Activated CD4-positive, alpha-beta T cell treated with anti-CD3 and anti-CD28 coated beads, Interleukin-2, amount 10 ng/mL, durations not matched to agents 24 days and 14 days (primary cell): ENCODE measurements around the gene MTA1. TPM values are rescaled to one million over a fixed set of nuclear protein-coding genes. Genes with fewer than 3 reads are reported as not detected.

ENCODE experiments used
- DNase-seq: peaks from one replicate; pipeline ENCODE4 v3.0.0; 2022
- H3K27ac Mint-ChIP-seq: one replicate; pipeline ENCODE4 v1.8.0; 2022; ENCODE audit warnings: mild to moderate bottlenecking, mixed read lengths
- H3K27me3 Mint-ChIP-seq: one replicate; pipeline ENCODE4 v1.8.0; 2022; ENCODE audit warnings: mixed read lengths
- H3K36me3 Mint-ChIP-seq: one replicate; pipeline ENCODE4 v1.8.0; 2022; ENCODE audit warnings: low read depth, mild to moderate bottlenecking, mixed read lengths
- H3K4me1 Mint-ChIP-seq: one replicate; pipeline ENCODE4 v1.8.0; 2021; ENCODE audit warnings: mixed read lengths
- H3K4me3 Mint-ChIP-seq: one replicate; pipeline ENCODE4 v1.8.0; 2022; ENCODE audit warnings: mild to moderate bottlenecking, moderate library complexity, mixed read lengths
- H3K9me3 Mint-ChIP-seq: one replicate; pipeline ENCODE4 v1.8.0; 2021; ENCODE audit warnings: mixed read lengths
- intact Hi-C: fragments of 100-400 bp; cut with micrococcal nuclease; formaldehyde crosslinking; loops from one replicate; pipeline ENCODE4 v1.15.1; 2023
- total RNA-seq: library from RNA; stranded (reverse); gene quantifications from 2 replicates; pipeline ENCODE4 v1.2.3, GENCODE V29; 2022

MTA1 gene
- total RNA-seq: 187 and 192 TPM in 2 replicates

DNA sequence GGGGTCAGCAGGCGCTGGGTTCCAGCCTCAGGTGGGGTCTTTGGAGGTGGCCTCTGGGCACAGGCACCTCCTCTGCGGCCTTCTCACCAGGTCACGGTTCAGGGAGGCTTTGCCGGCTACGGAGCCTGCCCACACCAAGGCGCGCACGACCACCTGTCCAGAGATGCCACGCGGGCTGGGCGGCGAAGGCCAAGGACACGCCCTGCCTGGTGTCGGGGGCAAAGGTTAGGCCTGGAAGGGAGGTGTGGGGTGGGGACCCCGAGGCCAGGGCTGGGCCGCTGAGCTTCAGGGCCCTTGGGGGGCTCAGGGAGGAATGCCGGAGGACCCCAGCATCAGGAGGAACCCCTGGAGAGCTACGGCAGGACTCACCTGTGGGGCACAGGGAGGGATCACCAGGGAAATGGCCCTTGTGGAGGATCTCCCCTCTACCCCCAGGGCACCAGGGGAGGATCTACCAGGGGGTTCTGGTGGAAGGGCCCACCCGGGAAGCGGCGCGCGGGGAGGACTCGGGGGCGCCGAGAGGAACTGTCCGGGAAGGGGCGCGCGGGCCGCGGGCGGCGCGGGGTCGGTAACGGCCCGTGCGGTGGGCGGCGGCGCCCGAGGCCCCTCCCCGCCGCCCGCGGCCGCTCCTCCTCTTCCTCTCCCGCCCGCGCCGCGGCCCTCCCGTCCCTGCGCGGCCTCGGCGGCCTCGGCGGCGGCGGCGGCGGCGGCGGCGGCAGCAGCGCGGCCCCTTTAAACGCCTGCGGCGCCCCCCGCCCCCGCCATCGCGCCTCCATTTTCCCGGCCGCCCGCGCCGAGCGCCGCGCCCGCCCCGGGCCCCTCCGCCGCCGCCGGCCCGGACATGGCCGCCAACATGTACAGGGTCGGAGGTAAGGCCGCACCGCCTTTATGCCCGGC, at the start of gene MTA1:
Gene MTA1, plus strand, starts transcription at position 633 of the 897 bp plus-strand sequence. Its CDS starts 209 bp downstream, at position 842.
- peak within 1 kb of the TSS; percentile 92 for H3K27ac Mint-ChIP-seq
- peak within 1 kb of the TSS; percentile 94 for H3K4me3 Mint-ChIP-seq
- no peaks in the 10 kb centered on the region for H3K9me3 Mint-ChIP-seq
- peaks cover 14% of the 10 kb centered on the region for H3K36me3 Mint-ChIP-seq
- intact Hi-C loops: loop anchor here (2.0 to 5.0 kb wide), 2 partner anchors 71 to 432 kb away; partner anchors contain the start of genes CLBA1 and TEDC1
- H3K4me1 Mint-ChIP-seq: peaks cover 25% of the 10 kb centered on the region
- H3K27me3 Mint-ChIP-seq: no peaks in the 10 kb centered on the region
- DNase-seq: peak; percentile 87

DNA sequence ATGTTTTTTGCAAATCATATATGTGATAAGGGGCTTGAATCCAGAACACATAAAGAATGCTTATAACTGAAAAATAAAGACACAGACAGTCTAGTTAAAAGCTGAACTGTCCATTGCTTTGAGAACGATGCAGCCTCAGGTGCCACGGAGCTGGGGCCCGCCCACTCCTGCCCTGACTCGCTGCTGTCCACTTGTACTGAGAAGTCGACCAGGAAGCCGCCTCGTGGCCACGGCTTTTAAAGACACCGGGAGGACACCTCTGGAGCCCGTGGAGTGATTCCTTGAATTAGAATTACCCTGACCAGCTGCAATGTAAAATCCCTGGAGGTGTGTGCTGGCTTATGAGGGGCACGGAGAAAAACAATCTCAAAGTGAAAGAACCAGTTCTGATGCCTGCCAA, 45.2 kb upstream of the MTA1 start:
- H3K36me3 Mint-ChIP-seq: peaks cover 3% of the 10 kb centered on the region
- peaks cover 13% of the 10 kb centered on the region for H3K4me1 Mint-ChIP-seq
- no peak for DNase-seq
- intact Hi-C loops: no loop called here
- no peak overlapping the region for H3K27ac Mint-ChIP-seq
- no peaks in the 10 kb centered on the region for H3K27me3 Mint-ChIP-seq
- H3K4me3 Mint-ChIP-seq: no peak overlapping the region
- H3K9me3 Mint-ChIP-seq: no peaks in the 10 kb centered on the region

DNA sequence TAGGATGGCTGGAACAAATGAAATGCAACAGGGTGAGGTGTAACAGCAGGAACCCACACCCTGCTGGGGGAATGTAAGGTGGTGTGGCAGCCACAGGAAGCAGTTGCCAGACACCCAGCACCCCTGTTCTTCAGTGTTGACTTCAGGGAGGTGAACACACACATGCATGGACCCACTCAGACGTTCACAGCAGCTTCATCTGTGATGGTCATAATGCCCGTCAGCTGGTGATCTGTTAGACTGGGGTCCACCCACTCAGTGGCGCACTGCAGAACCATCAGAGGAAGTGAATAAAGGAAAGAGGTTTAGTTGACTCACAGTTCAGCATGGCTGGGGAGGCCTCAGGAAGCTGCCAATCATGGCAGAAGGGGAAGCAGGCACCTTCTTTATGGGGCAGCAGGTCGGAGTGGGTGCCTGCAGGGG, 44.0 kb upstream of the MTA1 start:
- peaks cover 13% of the 10 kb centered on the region for H3K4me1 Mint-ChIP-seq
- H3K27me3 Mint-ChIP-seq: no peaks in the 10 kb centered on the region
- peaks cover 3% of the 10 kb centered on the region for H3K36me3 Mint-ChIP-seq
- intact Hi-C loops: loop anchor here (1.0 kb wide), 1 partner anchor 116 kb away; the partner anchor contains the start of gene TEDC1
- peak; percentile 75 for DNase-seq
- peak overlapping the region; percentile 46 for H3K4me3 Mint-ChIP-seq
- no peaks in the 10 kb centered on the region for H3K9me3 Mint-ChIP-seq
- peak overlapping the region; percentile 87 for H3K27ac Mint-ChIP-seq

DNA sequence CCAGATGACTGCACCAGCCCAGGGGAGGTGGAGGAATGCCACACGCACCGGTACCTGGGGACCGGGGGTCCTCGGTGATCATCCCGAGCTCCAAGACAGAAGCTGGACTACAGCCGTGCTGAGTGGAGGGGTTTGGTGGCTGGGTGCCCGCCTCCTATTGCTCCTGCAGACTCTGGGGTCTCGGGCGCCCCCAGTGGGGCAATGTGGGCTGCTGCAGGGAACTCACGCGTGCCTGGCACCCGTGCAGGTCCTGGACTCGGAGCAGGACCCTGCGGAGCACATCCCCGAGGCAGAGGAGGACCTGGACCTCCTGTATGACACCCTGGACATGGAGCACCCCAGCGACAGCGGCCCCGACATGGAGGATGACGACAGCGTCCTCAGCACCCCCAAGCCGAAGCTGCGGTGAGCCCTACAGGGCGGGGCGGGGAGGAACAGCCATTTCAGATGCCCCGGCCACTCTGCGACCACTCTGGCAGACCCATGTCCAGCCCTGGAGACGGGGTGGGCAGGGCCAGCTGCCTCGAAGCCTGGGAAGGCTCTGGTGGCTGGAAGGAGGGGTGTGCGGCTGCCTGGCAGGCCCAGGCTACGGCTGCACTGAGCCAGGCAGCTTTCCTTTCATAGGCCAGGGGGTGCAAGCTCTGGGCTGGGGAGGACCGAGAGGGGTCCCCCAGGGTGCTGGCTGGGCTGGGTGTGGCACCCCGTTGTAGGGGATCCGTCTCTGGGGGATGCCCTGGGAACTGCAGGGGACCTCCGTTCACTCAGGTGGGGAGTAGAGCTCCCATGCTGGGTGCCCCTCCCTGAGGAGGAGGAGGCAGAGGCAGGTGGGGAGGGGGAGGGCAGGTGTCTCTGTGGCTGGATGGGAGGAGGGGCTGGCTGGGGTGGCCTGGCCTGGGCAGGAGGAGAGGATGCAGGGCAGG, 42.8 kb upstream of the MTA1 start:
- H3K27me3 Mint-ChIP-seq: no peaks in the 10 kb centered on the region
- peaks cover 9% of the 10 kb centered on the region for H3K4me1 Mint-ChIP-seq
- H3K27ac Mint-ChIP-seq: no peak overlapping the region
- H3K36me3 Mint-ChIP-seq: peaks cover 3% of the 10 kb centered on the region
- H3K9me3 Mint-ChIP-seq: no peaks in the 10 kb centered on the region
- intact Hi-C loops: no loop called here
- H3K4me3 Mint-ChIP-seq: no peak overlapping the region
- DNase-seq: no peak

DNA sequence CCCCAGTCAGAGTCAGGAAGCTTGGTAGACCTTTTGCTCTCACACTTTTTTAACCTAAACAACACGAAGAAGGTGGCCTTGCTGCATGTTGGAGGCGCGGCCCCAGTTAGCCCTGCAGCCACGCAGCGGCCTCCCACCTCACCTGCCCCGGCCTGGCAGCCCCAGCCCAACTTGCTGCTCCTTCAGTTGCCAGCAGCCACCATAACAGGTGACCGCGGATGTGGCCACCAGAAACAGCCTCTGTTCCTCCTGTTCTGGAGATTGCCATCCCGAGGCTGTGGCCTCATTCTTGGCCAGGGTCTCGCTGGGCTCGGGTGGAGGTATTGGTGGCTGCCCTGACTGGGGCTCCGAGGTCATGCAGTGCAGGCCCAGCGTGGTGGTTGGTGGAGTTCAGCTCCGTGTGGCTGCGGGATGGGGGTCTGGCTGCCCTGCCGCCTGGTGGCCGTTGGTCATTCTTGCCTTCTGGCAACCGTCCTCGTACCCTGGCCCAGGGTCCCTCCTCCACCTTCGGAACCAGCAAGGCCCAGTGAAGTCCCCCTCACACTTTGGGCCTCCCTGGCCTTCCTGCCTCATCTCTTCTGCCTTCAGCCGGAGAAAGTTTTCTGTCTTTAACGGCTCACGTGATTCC, 42.0 kb upstream of the MTA1 start:
- Mint-ChIP-seq H3K9me3 (no peaks in the 10 kb centered on the region), H3K27ac (no peak overlapping the region), H3K36me3 (peaks cover 3% of the 10 kb centered on the region), H3K27me3 (no peaks in the 10 kb centered on the region), H3K4me3 (no peak overlapping the region), H3K4me1 (peaks cover 9% of the 10 kb centered on the region)
- DNase-seq: no peak
- intact Hi-C loops: no loop called here

DNA sequence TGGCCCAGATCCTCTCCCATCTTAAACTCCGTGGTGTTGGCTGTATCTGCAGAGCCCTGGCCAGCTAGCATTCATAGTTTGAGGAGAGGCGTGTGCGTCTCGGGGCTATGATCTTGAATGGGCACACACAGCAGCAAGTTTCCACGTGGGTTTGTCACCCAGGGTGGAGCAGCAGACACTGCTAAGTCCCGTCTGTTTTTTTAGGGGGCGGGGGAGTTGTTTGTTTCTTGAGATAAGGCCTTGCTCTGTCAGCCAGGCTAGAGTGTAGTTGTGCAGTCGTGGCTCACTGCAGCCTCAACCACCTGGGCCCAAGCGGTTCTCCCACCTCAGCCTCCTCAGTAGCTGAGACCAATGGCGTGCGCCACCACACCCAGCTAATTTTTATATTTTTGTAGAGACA, 41.4 kb upstream of the MTA1 start:
- H3K4me3 Mint-ChIP-seq: no peak overlapping the region
- intact Hi-C loops: no loop called here
- peaks cover 9% of the 10 kb centered on the region for H3K4me1 Mint-ChIP-seq
- H3K27ac Mint-ChIP-seq: no peak overlapping the region
- peaks cover 3% of the 10 kb centered on the region for H3K36me3 Mint-ChIP-seq
- H3K27me3 Mint-ChIP-seq: no peaks in the 10 kb centered on the region
- no peak for DNase-seq
- H3K9me3 Mint-ChIP-seq: no peaks in the 10 kb centered on the region

DNA sequence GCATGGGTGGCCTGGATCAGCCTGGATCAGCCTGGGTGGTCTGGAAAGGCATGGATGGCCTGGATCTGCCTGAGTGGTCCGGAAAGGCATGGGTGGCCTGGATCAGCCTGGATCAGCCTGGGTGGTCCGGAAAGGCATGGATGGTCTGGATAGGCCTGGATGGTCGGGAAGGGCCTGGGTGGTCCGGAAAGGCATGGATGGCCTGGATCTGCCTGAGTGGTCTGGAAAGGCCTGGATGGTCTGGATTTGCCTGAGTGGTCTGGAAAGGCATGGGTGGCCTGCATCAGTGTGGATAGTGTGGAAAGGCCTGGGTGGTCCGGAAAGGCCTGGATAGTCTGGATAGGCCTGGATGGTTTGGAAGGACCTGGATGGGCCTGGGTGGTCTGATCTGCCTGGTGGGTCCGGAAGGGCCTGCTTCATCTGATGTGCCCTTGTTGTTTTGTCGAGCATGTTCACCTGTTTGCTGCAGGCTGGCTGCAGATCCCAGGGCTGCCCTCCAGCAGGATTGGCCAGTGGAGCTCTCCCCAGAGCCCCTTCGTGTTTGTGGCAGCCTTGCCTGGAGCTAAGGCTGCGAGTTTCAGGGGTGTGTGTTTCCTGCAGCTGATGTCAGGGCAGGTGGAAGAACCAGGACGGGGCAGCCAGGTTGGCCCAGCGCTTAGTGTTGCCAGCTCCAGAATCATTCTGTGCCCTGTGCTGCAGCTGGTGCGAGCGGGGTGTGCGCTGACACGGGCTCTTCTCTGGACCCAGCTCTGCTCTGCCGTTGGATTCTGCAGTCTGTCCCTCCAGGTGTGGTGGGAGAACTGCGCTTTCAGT, 40.5 kb upstream of the MTA1 start:
- no peak for DNase-seq
- intact Hi-C loops: no loop called here
- Mint-ChIP-seq H3K36me3 (peaks cover 5% of the 10 kb centered on the region), H3K27ac (no peak overlapping the region), H3K27me3 (no peaks in the 10 kb centered on the region), H3K9me3 (no peaks in the 10 kb centered on the region), H3K4me3 (no peak overlapping the region), H3K4me1 (peaks cover 9% of the 10 kb centered on the region)

DNA sequence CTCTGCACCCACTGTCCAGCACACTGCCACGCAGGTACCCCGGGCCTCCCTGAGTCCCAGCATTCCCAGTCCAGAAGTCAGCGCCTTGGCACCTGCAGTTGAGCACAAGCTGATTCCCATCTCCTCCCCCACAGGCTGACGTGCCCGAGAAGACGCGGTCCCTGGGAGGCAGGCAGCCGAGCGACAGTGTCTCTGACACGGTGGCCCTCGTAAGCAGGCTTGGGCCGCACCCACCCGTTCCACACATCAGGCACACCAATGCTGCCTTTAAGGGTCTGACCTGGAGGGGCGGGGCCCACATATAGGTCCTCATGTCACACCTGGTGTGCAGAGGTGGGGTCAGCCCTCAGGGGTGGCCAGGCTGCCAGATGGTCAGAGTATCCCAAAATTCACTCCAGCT, 39.7 kb upstream of the MTA1 start:
- H3K27me3 Mint-ChIP-seq: no peaks in the 10 kb centered on the region
- no peaks in the 10 kb centered on the region for H3K9me3 Mint-ChIP-seq
- DNase-seq: no peak
- intact Hi-C loops: no loop called here
- peaks cover 9% of the 10 kb centered on the region for H3K4me1 Mint-ChIP-seq
- H3K27ac Mint-ChIP-seq: no peak overlapping the region
- no peak overlapping the region for H3K4me3 Mint-ChIP-seq
- peaks cover 5% of the 10 kb centered on the region for H3K36me3 Mint-ChIP-seq

DNA sequence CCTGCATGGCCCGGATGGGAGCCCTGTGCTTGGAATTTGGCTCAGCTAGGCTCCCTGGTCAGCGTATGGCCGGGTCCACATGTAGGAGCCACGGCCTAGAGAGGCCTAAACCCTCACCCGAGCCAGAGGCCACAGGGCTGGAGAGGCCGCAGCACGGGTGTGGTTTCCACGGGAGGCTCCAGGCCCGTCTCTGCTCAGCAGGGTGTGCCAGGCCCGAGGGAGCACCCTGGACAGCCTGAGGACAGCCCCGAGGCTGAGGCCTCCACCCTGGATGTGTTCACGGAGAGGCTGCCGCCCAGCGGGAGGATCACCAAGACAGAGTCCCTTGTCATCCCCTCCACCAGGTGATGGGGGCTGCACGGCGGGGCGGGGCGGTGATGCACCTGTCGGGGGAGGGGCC, 38.9 kb upstream of the MTA1 start:
- intact Hi-C loops: no loop called here
- Mint-ChIP-seq H3K27me3 (no peaks in the 10 kb centered on the region), H3K4me1 (peaks cover 5% of the 10 kb centered on the region), H3K9me3 (no peaks in the 10 kb centered on the region), H3K4me3 (no peak overlapping the region), H3K36me3 (peaks cover 5% of the 10 kb centered on the region), H3K27ac (no peak overlapping the region)
- no peak for DNase-seq

DNA sequence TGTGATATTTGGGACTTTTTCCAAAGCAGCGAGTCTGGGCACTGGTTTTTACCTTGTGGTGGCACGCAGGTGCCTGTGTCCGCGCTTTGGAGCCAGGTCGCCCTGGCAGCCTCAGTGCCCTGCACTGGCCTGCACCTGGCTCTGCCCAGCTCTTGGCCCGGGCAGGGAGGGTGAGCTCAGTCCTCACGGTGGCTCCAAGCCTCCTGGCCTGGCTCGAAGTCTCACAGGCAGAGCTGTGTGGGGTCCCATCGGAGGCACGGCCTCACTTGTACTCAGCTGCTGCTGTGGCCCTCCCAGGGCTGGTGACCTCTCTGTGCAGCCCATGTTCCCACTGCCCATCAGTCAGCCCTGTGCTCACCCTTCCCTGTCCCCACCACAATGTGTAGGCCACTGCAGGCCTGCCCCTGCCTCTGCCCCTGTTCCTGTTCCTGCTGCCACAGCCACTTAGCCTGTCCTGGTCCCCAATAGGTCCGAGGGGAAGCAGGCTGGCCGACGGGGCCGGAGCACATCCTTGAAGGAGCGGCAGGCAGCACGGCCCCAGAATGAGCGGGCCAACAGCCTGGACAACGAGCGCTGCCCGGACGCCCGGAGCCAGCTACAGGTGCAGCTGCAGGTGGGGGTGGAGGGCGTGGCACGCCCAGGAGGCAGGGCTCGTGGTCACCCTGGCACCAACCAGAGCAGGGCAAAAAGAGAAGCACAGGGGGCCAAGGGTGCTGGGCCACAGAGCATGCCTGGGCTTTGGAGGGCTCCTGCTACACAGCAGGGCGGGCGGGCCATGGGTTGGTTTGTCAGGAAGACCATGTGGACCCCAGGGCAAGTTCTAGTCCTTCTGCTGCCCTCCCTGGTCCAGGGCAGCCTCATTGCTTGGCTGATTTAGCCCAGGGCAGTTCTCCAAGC, 37.9 kb upstream of the MTA1 start:
- intact Hi-C loops: no loop called here
- DNase-seq: no peak

DNA sequence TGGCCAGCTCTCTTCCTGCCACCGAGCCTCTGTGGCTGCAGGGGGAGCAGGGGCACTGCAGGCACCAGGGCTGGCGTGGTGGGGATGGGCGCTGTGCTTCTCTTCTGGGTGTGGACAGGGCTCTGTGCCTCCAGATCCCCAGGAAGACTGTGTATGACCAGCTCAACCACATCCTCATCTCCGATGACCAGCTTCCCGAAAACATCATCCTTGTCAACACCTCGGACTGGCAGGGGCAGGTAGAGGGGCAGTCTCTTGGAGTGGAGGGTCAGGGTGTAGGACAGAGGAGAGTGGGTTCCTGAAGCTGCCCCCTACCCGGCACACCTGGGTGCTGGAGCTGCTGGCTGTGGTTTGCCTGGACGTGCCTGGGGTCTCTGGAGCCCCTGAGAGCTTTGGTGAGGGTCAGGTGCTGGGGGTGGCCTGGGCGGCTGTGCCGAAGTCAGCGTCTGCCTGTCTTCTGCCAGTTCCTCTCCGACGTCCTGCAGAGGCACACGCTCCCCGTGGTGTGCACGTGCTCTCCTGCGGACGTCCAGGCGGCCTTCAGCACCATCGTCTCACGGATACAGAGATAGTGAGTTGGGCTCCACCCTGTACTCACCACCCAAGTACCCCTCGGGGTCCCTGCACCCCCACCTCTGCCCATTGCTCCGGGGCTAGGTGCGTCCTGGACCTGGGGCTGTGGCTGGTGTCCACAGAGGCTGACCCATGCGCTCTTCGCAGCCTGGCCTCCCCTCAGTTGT, 37.1 kb upstream of the MTA1 start:
- intact Hi-C loops: no loop called here
- H3K4me1 Mint-ChIP-seq: no peaks in the 10 kb centered on the region
- no peak overlapping the region for H3K27ac Mint-ChIP-seq
- no peak for DNase-seq
- H3K9me3 Mint-ChIP-seq: no peaks in the 10 kb centered on the region
- H3K27me3 Mint-ChIP-seq: no peaks in the 10 kb centered on the region
- H3K4me3 Mint-ChIP-seq: no peak overlapping the region
- H3K36me3 Mint-ChIP-seq: peaks cover 1% of the 10 kb centered on the region

More for the DNA sequence above, 37.9 kb upstream of the MTA1 start:
- H3K27me3 Mint-ChIP-seq: no peaks in the 10 kb centered on the region
- no peaks in the 10 kb centered on the region for H3K4me1 Mint-ChIP-seq
- no peak overlapping the region for H3K27ac Mint-ChIP-seq
- no peak overlapping the region for H3K4me3 Mint-ChIP-seq
- H3K36me3 Mint-ChIP-seq: peaks cover 1% of the 10 kb centered on the region
- no peaks in the 10 kb centered on the region for H3K9me3 Mint-ChIP-seq
